IPS-18a (cell line): ENCODE data around the gene FGF14.

Source experiments
- H3K27ac ChIP-seq: one replicate; pipeline ENCODE4 v1.5.1; 2013; ENCODE audit warnings: low read length
- H3K27me3 ChIP-seq: one replicate; pipeline ENCODE4 v1.6.1; 2013; ENCODE audit warnings: mild to moderate bottlenecking, low read length; ENCODE audit not compliant: control insufficient read depth, insufficient read depth
- H3K36me3 ChIP-seq: one replicate; pipeline ENCODE4 v1.6.1; 2013; ENCODE audit warnings: low read depth, low read length; ENCODE audit not compliant: control insufficient read depth
- H3K4me1 ChIP-seq: one replicate; pipeline ENCODE4 v1.6.1; 2013; ENCODE audit warnings: low read depth, low read length; ENCODE audit not compliant: control insufficient read depth
- H3K4me3 ChIP-seq: one replicate; pipeline ENCODE4 v1.5.1; 2013; ENCODE audit warnings: low read length
- H3K9ac ChIP-seq: one replicate; pipeline ENCODE4 v1.6.1; 2013; ENCODE audit warnings: mild to moderate bottlenecking, low read length, moderate library complexity
- H3K9me3 ChIP-seq: one replicate; pipeline ENCODE4 v1.6.1; 2013; ENCODE audit warnings: low read depth, low read length; ENCODE audit not compliant: control insufficient read depth

The FGF14 gene

DNA sequence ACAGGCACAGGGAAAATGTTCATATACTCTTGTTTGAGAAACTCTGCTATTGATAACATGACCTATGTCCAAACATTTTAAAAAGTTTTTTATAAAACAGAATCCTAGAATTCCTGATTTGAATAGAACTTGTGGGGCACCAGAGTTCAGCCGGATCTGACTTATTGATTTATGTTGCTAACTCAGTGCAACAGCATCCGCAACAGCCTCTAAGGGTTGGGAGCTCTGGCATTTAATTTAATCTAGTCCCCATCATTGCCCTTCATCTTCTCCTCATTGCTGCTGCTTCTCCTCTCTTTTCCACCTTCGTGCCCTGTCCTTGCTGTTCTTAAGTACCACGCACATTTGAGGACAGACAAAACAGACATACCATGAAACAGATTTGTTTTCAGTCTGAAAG, 214.5 kb downstream of the FGF14 start:
- Histone ChIP-seq H3K36me3 (no peaks in the 10 kb centered on the region), H3K27me3 (no peaks in the 10 kb centered on the region), H3K9ac (no peak overlapping the region), H3K9me3 (no peaks in the 10 kb centered on the region), H3K4me1 (no peaks in the 10 kb centered on the region), H3K4me3 (no peak overlapping the region), H3K27ac (no peak overlapping the region)

DNA sequence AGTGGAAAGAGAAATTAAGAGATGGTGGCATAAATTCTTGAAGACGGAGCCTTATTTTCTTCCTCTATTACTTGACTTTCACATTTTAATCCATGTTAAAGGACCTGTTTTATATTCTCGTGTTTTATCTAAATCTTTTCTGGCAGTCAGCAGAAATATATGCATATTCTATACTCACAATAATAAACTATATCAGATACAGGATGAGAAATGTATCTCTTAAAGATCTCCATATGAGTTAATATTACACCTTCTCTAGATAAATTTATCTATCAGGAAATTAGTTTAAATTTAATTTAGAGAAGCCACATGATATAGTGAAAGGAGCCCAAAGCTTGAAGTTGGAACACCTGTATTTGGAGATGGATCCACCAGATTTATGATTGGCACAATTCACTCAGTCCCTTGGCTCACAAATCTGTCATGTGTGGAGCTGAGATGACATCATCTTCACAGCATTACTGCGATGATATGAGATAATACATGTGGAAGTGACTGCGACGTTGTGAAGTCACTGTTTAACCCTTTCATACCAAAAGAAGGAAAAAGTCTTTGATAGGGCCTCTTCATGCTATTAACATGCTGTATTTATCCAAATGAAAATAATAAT, 216.4 kb downstream of the FGF14 start:
- no peak overlapping the region for H3K4me3 ChIP-seq
- no peaks in the 10 kb centered on the region for H3K27me3 ChIP-seq
- no peak overlapping the region for H3K9ac ChIP-seq
- H3K4me1 ChIP-seq: no peaks in the 10 kb centered on the region
- H3K9me3 ChIP-seq: no peaks in the 10 kb centered on the region
- no peak overlapping the region for H3K27ac ChIP-seq
- H3K36me3 ChIP-seq: no peaks in the 10 kb centered on the region

GRCh38 chr13:102183509-102184182, 218.2 kb downstream of the FGF14 start:
- H3K9me3 ChIP-seq: no peaks in the 10 kb centered on the region
- H3K4me1 ChIP-seq: no peaks in the 10 kb centered on the region
- no peaks in the 10 kb centered on the region for H3K36me3 ChIP-seq
- no peak overlapping the region for H3K9ac ChIP-seq
- no peak overlapping the region for H3K4me3 ChIP-seq
- H3K27me3 ChIP-seq: no peaks in the 10 kb centered on the region
- no peak overlapping the region for H3K27ac ChIP-seq

DNA sequence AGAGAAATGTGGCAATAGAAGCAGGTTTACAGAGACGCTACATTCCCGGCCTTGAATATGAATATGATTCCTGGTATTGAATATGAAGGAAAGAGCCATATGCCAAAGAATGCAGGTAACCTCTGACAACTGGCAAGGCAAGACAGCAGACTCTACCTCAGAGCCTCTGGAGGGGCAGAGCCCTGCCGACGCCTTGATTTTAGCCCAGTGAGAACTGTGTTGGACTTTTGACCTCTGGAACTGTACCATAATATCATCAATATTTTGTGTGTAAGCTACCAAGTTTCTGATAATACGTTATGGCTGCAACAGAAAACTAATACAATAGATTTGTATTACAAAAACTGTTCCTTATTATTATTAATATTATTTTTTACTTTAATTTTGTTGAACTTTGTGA, 219.7 kb downstream of the FGF14 start:
- Histone ChIP-seq H3K27me3 (no peaks in the 10 kb centered on the region), H3K4me1 (no peaks in the 10 kb centered on the region), H3K9ac (no peak overlapping the region), H3K36me3 (no peaks in the 10 kb centered on the region), H3K9me3 (no peaks in the 10 kb centered on the region), H3K4me3 (no peak overlapping the region), H3K27ac (no peak overlapping the region)

- Histone ChIP-seq H3K27me3 (no peaks in the 10 kb centered on the region), H3K4me1 (no peaks in the 10 kb centered on the region), H3K36me3 (no peaks in the 10 kb centered on the region), H3K9ac (no peak overlapping the region), H3K27ac (no peak overlapping the region), H3K4me3 (no peak overlapping the region), H3K9me3 (no peaks in the 10 kb centered on the region)
Observed at GRCh38 chr13:102177431-102177830, 224.4 kb downstream of the FGF14 start.

- no peaks in the 10 kb centered on the region for H3K4me1 ChIP-seq
- no peaks in the 10 kb centered on the region for H3K9me3 ChIP-seq
- no peaks in the 10 kb centered on the region for H3K36me3 ChIP-seq
- H3K4me3 ChIP-seq: no peak overlapping the region
- no peaks in the 10 kb centered on the region for H3K27me3 ChIP-seq
- H3K9ac ChIP-seq: no peak overlapping the region
- no peak overlapping the region for H3K27ac ChIP-seq
Observed at GRCh38 chr13:102176846-102177245, 225.0 kb downstream of the FGF14 start.

- Histone ChIP-seq H3K9ac (no peak overlapping the region), H3K4me1 (peaks cover 6% of the 10 kb centered on the region), H3K36me3 (no peaks in the 10 kb centered on the region), H3K27me3 (no peaks in the 10 kb centered on the region), H3K9me3 (no peaks in the 10 kb centered on the region), H3K27ac (no peak overlapping the region), H3K4me3 (no peak overlapping the region)
Observed at GRCh38 chr13:102172406-102172805, 229.4 kb downstream of the FGF14 start.

DNA sequence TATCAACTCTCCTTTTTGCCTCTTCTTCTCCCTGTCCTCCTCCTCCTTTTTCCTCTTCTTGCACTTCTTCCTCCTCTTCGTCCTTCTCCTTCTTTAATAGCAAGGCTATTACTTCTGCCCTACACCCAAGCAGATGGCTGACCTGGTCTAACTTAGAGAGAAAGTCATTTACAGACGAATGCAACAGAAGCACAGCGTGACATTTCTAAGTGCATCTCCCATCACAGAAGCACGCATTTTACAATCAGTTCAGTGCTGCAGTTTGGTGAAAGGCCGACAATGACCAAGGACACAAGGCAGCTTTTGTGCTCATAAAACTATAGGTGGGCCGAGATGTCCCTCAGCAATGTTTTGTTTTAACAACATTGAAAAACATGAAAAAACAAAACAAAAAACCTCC, 231.5 kb downstream of the FGF14 start:
- peaks cover 6% of the 10 kb centered on the region for H3K4me1 ChIP-seq
- no peak overlapping the region for H3K9ac ChIP-seq
- H3K27me3 ChIP-seq: no peaks in the 10 kb centered on the region
- no peak overlapping the region for H3K4me3 ChIP-seq
- H3K9me3 ChIP-seq: no peaks in the 10 kb centered on the region
- H3K27ac ChIP-seq: no peak overlapping the region
- no peaks in the 10 kb centered on the region for H3K36me3 ChIP-seq

DNA sequence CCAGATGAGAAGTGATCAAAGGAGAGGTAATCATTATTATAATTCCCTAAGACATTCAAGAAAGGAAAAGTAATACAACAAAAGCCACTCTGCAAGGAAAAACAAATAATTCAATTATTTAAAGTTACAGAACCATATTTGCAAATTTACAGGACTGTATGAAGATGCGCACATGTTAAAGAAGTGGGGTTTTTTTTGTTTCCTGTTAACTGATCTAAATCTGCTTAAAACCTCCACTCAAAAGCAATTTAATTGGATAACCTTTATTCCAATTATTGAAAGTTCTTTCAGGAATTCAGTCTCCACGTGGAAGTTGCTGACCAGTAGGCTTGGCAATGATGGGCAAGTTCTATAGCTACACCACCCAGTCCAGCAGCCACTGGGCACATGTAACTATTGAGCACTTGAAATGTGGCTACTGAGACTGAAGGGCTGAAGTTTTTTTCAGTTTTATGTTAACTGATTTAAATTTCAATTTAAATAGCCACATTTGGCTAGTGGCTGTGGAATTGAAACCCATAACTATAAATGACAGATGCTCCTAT, 232.3 kb downstream of the FGF14 start:
- no peak overlapping the region for H3K27ac ChIP-seq
- H3K9ac ChIP-seq: no peak overlapping the region
- H3K9me3 ChIP-seq: no peaks in the 10 kb centered on the region
- H3K4me1 ChIP-seq: peaks cover 6% of the 10 kb centered on the region
- no peaks in the 10 kb centered on the region for H3K36me3 ChIP-seq
- H3K27me3 ChIP-seq: no peaks in the 10 kb centered on the region
- H3K4me3 ChIP-seq: no peak overlapping the region

- no peaks in the 10 kb centered on the region for H3K27me3 ChIP-seq
- no peaks in the 10 kb centered on the region for H3K4me1 ChIP-seq
- no peak overlapping the region for H3K9ac ChIP-seq
- no peak overlapping the region for H3K4me3 ChIP-seq
- H3K27ac ChIP-seq: no peak overlapping the region
- no peaks in the 10 kb centered on the region for H3K36me3 ChIP-seq
- H3K9me3 ChIP-seq: no peaks in the 10 kb centered on the region
Observed at GRCh38 chr13:102152790-102153189, 249.1 kb downstream of the FGF14 start.

- Histone ChIP-seq H3K9ac (no peak overlapping the region), H3K27ac (no peak overlapping the region), H3K36me3 (no peaks in the 10 kb centered on the region), H3K27me3 (no peaks in the 10 kb centered on the region), H3K4me1 (no peaks in the 10 kb centered on the region), H3K9me3 (no peaks in the 10 kb centered on the region), H3K4me3 (no peak overlapping the region)
Observed at GRCh38 chr13:102147353-102147752, 254.5 kb downstream of the FGF14 start.

DNA sequence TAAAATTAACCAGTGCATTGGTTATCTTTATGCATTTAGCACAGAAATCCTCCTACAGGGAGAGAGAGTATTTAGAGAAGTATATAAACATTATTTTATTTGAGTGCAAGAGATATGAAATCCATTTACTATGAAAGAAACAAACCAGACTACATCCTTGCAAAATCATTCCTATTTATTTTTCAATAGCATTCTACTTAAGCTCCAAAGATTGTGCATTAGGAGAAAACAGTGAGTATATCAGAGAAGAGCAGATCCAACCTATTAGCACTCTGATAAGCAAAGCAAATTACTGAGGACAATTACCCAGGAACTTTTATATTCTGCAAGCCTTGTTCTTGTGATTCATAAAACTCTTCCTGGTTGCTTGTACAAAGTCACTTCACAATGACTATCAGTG, 256.1 kb downstream of the FGF14 start:
- Histone ChIP-seq H3K36me3 (no peaks in the 10 kb centered on the region), H3K27ac (no peak overlapping the region), H3K27me3 (no peaks in the 10 kb centered on the region), H3K9me3 (no peaks in the 10 kb centered on the region), H3K9ac (no peak overlapping the region), H3K4me3 (no peak overlapping the region), H3K4me1 (no peaks in the 10 kb centered on the region)
